Fibroblast of lung (primary cell): ENCODE data around the gene TMEM151B.

Experiments
- EZH2 ChIP-seq: IDR thresholded peaks from 2 replicates; pipeline ENCODE4 v1.5.1; 2012; ENCODE audit warnings: low read length, control low read depth, mild to moderate bottlenecking; ENCODE audit errors: missing control alignments
- TF ChIP-seq, protein P1 (sequence below), 2 donors: IDR thresholded peaks in 1 of 2; conservative IDR thresholded peaks in 1 of 2; 1 replicate in 1 of 2; 2 replicates in 1 of 2; pipeline ENCODE4 v1.5.1; 2011 to 2012; ENCODE audit warnings: low read length in 2 of 2, control low read depth in 1 of 2, inconsistent platforms in 1 of 2, low read depth in 1 of 2, mild to moderate bottlenecking in 1 of 2

GRCh38 chr6:44234101-44235025 lies 35.9 kb upstream of the TMEM151B start:
- TF ChIP-seq, protein P1, sequence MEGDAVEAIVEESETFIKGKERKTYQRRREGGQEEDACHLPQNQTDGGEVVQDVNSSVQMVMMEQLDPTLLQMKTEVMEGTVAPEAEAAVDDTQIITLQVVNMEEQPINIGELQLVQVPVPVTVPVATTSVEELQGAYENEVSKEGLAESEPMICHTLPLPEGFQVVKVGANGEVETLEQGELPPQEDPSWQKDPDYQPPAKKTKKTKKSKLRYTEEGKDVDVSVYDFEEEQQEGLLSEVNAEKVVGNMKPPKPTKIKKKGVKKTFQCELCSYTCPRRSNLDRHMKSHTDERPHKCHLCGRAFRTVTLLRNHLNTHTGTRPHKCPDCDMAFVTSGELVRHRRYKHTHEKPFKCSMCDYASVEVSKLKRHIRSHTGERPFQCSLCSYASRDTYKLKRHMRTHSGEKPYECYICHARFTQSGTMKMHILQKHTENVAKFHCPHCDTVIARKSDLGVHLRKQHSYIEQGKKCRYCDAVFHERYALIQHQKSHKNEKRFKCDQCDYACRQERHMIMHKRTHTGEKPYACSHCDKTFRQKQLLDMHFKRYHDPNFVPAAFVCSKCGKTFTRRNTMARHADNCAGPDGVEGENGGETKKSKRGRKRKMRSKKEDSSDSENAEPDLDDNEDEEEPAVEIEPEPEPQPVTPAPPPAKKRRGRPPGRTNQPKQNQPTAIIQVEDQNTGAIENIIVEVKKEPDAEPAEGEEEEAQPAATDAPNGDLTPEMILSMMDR (conservative IDR thresholded peaks at IDR 0.05 in 1 of 2, IDR thresholded peaks at IDR 0.05 in 1 of 2; ENCODE audit: low read depth in 1 of 2, low read length in 2 of 2): peak; percentile 90 to 95
- no peak for TF ChIP-seq EZH2
